ENCODE data around the gene TEX48.

The TEX48 gene

DNA sequence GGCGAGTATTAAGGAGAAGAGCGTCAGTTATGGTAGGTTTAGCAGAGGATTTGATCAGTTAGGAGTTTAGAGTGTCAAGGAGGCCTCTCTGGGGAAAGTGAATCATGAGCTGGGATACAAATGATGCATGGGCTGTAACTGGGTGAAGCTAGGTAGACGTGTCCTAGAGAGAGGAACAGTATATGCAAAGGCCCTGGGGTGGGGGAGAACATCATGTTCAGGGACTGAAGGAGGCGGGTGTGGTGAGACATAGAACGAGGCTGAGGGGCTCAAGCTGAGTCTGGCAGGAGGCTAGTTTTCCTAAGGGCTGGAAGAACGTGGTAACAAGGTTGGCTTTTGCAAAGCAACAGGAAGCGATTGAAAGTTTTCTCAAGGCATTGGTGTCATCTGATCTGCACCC is 60.4 kb downstream of the TEX48 start:
- no peak for DNase-seq (ENCODE audit: low read depth in 2 of 2)

DNA sequence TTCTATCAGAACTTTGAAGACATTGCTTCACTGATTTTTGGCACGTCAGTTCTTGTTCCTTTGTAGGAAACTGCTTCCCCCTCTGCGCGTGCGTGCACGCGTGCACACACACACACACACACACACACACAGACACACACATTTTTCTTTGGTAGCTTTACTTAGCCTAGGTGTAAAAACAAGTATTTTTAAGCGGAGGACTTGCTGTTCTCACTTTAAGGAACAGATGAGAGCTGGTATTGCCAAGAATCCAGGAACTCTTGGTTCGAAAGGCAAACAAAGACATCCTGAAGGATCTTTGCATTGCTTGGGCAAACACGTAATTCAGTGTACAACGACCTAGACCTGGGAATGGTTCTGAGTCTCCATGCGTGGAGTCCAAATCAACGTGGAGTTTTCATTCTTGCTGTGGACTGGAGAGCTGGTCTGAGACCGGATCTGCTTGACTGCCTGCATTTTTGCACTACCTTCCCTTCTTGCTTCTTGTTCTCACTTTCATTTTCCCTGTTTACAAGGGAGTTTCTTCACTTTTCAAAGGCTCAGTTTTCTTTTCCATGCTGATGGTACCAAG is 62.7 kb downstream of the TEX48 start:
- DNase-seq (ENCODE audit: low read depth in 2 of 2) = no peak

DNA sequence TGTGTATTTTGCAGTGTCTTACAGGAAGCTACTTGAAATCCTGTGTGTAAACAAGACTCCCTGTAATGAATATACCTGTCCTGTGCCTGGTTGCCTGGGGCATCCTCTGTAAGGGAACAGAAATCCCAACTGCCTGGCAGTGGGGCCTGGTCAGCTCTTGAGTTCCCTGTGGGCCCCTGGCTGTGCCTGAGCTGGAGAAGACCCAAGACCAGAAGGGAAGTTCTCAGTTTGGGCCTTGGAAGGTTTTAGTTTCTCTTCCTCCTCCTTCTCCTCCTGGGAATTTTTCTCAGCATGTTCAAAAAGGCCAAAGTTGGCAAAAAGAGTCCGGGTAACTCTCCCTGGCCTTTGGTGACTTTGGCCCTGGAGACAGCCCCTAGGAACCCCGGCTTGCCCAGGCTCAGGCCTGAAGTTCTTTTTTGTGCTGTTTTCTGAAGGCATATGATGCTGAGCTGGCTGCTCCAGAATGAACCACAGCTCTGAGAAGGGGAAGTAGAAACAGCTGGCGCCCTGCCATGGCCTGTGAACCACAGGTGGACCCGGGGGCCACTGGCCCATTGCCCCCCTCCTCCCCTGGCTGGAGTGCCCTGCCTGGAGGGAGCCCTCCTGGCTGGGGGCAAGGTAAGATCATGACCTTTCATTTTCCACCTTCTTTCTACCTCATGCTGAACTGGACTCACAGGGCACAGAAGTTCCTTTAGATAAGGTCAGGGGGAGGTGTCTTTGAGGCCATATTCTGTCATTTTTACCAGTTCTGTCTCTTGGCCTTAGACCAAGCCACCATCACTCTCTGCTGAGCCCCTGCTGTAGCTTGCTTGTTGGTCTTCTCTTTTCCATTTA is 65.1 kb downstream of the TEX48 start:
- DNase-seq (ENCODE audit: low read depth in 2 of 2) = no peak

Measured in stimulated activated CD4-positive, alpha-beta T cell treated with anti-CD3 and anti-CD28 coated beads, Interleukin-4, amount 100 ng/mL, for 48 hours (primary cell).